ENCODE data around the gene SHC2.

DNA sequence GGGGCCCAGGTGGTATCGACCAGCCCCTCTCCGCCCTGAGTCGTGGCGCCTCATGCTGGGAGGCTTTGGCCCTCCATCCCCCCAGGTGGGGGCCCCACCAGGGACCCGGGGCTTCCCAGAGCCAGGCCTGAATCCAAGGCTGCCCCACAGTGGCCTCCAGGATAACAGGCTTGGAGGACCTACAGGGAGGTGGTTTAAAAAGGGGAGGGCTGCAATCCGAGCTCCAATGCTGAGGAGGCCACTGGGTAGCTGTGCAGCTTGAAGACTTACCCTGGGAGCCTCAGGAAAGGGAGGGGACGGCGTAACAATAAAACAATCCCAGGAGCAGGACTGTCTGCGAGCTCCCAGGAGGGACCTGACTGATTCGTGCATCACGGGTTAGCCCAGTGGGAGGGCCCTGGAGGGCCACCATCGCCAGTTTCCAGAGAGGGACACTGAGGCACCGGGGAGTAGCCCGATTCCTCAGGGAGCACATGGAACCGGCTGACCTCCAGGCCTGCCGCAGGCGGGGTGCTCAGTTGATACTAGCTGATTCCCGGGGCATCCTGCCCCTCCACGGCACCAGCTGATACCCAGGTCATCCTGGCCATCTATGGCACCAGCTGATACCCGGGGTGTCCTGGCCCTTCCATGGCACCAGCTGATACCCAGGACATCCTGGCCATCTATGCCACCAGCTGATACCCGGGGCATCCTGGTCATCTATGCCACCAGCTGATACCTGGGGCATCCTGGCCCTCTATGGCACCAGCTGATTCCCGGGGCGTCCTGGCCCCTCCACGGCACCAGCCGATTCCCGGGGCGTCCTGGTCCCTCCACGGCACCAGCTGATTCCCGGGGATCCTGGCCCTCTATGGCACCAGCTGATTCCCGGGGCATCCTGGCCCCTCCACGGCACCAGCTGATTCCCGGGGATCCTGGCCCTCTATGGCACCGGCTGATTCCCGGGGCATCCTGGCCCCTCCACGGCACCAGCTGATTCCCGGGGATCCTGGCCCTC, 48.2 kb downstream of the SHC2 start:
- TF ChIP-seq, protein P1, sequence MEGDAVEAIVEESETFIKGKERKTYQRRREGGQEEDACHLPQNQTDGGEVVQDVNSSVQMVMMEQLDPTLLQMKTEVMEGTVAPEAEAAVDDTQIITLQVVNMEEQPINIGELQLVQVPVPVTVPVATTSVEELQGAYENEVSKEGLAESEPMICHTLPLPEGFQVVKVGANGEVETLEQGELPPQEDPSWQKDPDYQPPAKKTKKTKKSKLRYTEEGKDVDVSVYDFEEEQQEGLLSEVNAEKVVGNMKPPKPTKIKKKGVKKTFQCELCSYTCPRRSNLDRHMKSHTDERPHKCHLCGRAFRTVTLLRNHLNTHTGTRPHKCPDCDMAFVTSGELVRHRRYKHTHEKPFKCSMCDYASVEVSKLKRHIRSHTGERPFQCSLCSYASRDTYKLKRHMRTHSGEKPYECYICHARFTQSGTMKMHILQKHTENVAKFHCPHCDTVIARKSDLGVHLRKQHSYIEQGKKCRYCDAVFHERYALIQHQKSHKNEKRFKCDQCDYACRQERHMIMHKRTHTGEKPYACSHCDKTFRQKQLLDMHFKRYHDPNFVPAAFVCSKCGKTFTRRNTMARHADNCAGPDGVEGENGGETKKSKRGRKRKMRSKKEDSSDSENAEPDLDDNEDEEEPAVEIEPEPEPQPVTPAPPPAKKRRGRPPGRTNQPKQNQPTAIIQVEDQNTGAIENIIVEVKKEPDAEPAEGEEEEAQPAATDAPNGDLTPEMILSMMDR (IDR thresholded peaks at IDR 0.05), result no peak
- TF ChIP-seq POLR2A (IDR thresholded peaks at IDR 0.05), result no peak
